ENCODE measurements around the gene HMGXB3. TPM values are rescaled to one million over a fixed set of nuclear protein-coding genes. Genes with fewer than 3 reads are reported as not detected.
A peak's percentile ranks its signal among the peaks of the same experiment; 100 is the strongest.

HMGXB3 gene
- total RNA-seq, 1 experiment from 2014 or later: 26.9 TPM

DNA sequence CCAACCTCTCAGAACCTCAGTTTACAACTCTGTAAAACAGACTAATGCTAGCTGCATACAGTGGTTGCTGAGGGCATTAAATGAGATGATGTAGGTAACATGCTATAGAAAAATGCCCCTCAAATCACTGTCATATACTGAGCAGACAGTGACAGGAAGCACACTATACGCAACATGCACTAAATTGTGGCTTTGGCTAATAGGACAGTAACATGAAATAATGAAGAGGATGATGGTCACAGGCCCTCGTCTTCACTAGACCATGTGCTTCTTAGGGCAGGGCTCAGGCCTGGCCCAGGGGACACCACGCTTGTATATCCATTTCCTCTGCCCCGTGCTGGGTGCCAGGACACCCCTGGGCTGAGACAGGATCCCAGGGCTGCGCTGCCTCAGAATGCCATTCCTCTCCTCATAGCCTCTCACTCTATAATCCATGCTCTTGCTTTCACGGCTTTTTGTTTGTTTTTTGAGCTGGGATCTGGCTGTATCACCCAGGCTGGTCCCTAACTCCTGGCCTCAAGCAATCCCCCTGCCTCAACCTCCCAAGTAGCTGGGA is 66.9 kb downstream of the HMGXB3 start:
- no peaks in the 10 kb centered on the region for H3K27me3 ChIP-seq (ENCODE audit: insufficient read depth, low read length)
- no CpG with 5 or more reads among the region's 6 CpGs for WGBS (ENCODE audit: extremely low coverage, insufficient read length, low lambda C conversion rate)
- no peak overlapping the region for H3K9ac ChIP-seq (ENCODE audit: extremely low read depth, insufficient read length, low read length)
- H2AK5ac ChIP-seq (ENCODE audit: insufficient read length, low read length): no peak overlapping the region
- no peak overlapping the region for H2BK5ac ChIP-seq (ENCODE audit: insufficient read length, low read length)
- no peak overlapping the region for H3K23ac ChIP-seq (ENCODE audit: insufficient read length, low read depth, low read length)
- no peak overlapping the region for H3K14ac ChIP-seq (ENCODE audit: insufficient read depth, low read length)
- Mint-ChIP-seq H3K36me3 (ENCODE audit: insufficient read depth in 1 of 3, low read depth in 3 of 3) (no peaks in the 10 kb centered on the region), H3K27me3 (ENCODE audit: low read depth) (peaks cover 18% of the 10 kb centered on the region), H3K4me3 (no peak overlapping the region), H3K9me3 (no peaks in the 10 kb centered on the region; a peak in 1 of 5 replicates), H3K27ac (peak overlapping the region in 1 of 3 experiments; percentile 85; a peak in 1 of 7 replicates), H3K4me1 (peaks cover 5 to 21% of the 10 kb centered on the region in 2 experiments; a peak in 3 of 4 replicates)
- no peak overlapping the region for H3K4me2 ChIP-seq (ENCODE audit: insufficient read depth, insufficient read length, low read length)
- H3K79me1 ChIP-seq (ENCODE audit: insufficient read depth, low read depth, low read length, poor library complexity, severe bottlenecking): no peaks in the 10 kb centered on the region
- H3K23me2 ChIP-seq (ENCODE audit: insufficient read length, low read depth, low read length, poor library complexity, severe bottlenecking): no peaks in the 10 kb centered on the region
- DNase-seq: no peak
- H3K4ac ChIP-seq (ENCODE audit: low read depth, low read length): no peak overlapping the region
- H4K20me1 ChIP-seq (ENCODE audit: control insufficient read depth, insufficient read depth, insufficient read length): no peaks in the 10 kb centered on the region
- no peak overlapping the region for H2AFZ ChIP-seq (ENCODE audit: low read length)
- H3K18ac ChIP-seq (ENCODE audit: insufficient read length, low read depth, low read length): no peak overlapping the region
- H3K56ac ChIP-seq (ENCODE audit: insufficient read length, low read depth, low read length): no peak overlapping the region
- no peaks in the 10 kb centered on the region for H3K4me1 ChIP-seq (ENCODE audit: insufficient read depth, low read length)
- H3K27ac ChIP-seq (ENCODE audit: insufficient read length, low read depth, low read length): no peak overlapping the region
- H3K9me3 ChIP-seq (ENCODE audit: control insufficient read depth, low read depth, low read length): no peaks in the 10 kb centered on the region
- no peak overlapping the region for H4K91ac ChIP-seq (ENCODE audit: insufficient read length, low read depth, low read length)
- no peak overlapping the region for H4K5ac ChIP-seq (ENCODE audit: insufficient read length, low read depth, low read length)
- H3T11ph ChIP-seq (ENCODE audit: low read length): no peak overlapping the region
- H2BK12ac ChIP-seq (ENCODE audit: insufficient read length, low read depth, low read length): no peak overlapping the region
- no peak overlapping the region for H4K8ac ChIP-seq (replicated peaks; ENCODE audit: insufficient read length, low read depth, low read length)
- H2BK15ac ChIP-seq (ENCODE audit: low read depth, low read length): no peak overlapping the region
- H2BK20ac ChIP-seq (ENCODE audit: low read depth, low read length, poor library complexity, severe bottlenecking): no peak overlapping the region
- no peak for TF ChIP-seq CTCF (conservative IDR thresholded peaks at IDR 0.05)
- H3K79me2 ChIP-seq (ENCODE audit: insufficient read depth, low read length): no peaks in the 10 kb centered on the region
- no peak overlapping the region for H2BK120ac ChIP-seq (ENCODE audit: low read depth, low read length, poor library complexity, severe bottlenecking)

Data from H9 (cell line).